Mucosa of descending colon (tissue), 3 donors: ENCODE measurements around the gene RBM19. TPM values are rescaled to one million over a fixed set of nuclear protein-coding genes. Genes with fewer than 3 reads are reported as not detected.
"Not testable (repeated sequence)": the region's sequence is repeated elsewhere in the genome, so short reads cannot be mapped to it uniquely, and the experiment has no call there.

ENCODE experiments used
- ATAC-seq: fragments of 200-7000 bp; cut with Tn5 transposase; one replicate; pipeline ENCODE4 v1.9.1; 2020; ENCODE audit warnings: mild to moderate bottlenecking, moderate library complexity
- DNase-seq, 3 donors: peaks; one replicate each; pipeline ENCODE4 v3.0.0-alpha.2; 2020
- H3K36me3 ChIP-seq: fragments of 200-600 bp; one replicate; pipeline ENCODE4 v1.8.0; 2021; ENCODE audit warnings: low read depth, mild to moderate bottlenecking
- H3K4me1 ChIP-seq: fragments of 200-600 bp; one replicate; pipeline ENCODE4 v1.8.0; 2021; ENCODE audit warnings: low read depth, mild to moderate bottlenecking
- H3K4me3 ChIP-seq: fragments of 200-600 bp; one replicate; pipeline ENCODE4 v1.8.0; 2021; ENCODE audit warnings: mild to moderate bottlenecking
- H3K9me3 ChIP-seq: fragments of 200-600 bp; one replicate; pipeline ENCODE4 v1.8.0; 2021; ENCODE audit warnings: mild to moderate bottlenecking
- intact Hi-C, 2 donors: fragments of 100-400 bp; cut with DNase I in 1 of 2; cut with micrococcal nuclease in 1 of 2; formaldehyde crosslinking; loops; one replicate each; pipeline versions ENCODE4 v1.11.0 to v1.11.1; 2022; cut with DNase I, micrococcal nuclease
- total RNA-seq, 3 donors: library from RNA; stranded (reverse); fragmentation: NEBNext Ultra II Directional in 2 of 3; extraction: Animal tissue kit (Norgen Biotek cat#: 25700) in 2 of 3; gene quantifications; one replicate each; pipeline versions ENCODE4 v1.2.1 to v1.2.4, GENCODE V29; 2021 to 2023
- TF ChIP-seq, protein P1 (sequence below): fragments of 200-600 bp; IDR thresholded peaks from one replicate; pipeline ENCODE4 v1.8.0; 2022; ENCODE audit warnings: antibody characterized with exemption, mild to moderate bottlenecking
- donor health status: DM: no; HTN: no; CAD: no; lungs with moderate emphysema.
- donor health status: DM: no; HTN: no; CAD: no.
- donor health status: DM: no; HTN: yes; CAD: no.

Gene RBM19
- total RNA-seq, 3 donors from 2014 or later = 22.5 to 38.4 (median 32.9) TPM

GRCh38 chr12:113818283-113818682 lies 147.8 kb downstream of the RBM19 start:
- TF ChIP-seq, protein P1, sequence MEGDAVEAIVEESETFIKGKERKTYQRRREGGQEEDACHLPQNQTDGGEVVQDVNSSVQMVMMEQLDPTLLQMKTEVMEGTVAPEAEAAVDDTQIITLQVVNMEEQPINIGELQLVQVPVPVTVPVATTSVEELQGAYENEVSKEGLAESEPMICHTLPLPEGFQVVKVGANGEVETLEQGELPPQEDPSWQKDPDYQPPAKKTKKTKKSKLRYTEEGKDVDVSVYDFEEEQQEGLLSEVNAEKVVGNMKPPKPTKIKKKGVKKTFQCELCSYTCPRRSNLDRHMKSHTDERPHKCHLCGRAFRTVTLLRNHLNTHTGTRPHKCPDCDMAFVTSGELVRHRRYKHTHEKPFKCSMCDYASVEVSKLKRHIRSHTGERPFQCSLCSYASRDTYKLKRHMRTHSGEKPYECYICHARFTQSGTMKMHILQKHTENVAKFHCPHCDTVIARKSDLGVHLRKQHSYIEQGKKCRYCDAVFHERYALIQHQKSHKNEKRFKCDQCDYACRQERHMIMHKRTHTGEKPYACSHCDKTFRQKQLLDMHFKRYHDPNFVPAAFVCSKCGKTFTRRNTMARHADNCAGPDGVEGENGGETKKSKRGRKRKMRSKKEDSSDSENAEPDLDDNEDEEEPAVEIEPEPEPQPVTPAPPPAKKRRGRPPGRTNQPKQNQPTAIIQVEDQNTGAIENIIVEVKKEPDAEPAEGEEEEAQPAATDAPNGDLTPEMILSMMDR = no peak
- Histone ChIP-seq H3K36me3 (no peaks in the 10 kb centered on the region), H3K4me1 (no peaks in the 10 kb centered on the region), H3K4me3 (no peak overlapping the region), H3K9me3 (no peaks in the 10 kb centered on the region)
- DNase-seq (no peak), ATAC-seq (no peak)
- intact Hi-C loops = no loop called here

DNA sequence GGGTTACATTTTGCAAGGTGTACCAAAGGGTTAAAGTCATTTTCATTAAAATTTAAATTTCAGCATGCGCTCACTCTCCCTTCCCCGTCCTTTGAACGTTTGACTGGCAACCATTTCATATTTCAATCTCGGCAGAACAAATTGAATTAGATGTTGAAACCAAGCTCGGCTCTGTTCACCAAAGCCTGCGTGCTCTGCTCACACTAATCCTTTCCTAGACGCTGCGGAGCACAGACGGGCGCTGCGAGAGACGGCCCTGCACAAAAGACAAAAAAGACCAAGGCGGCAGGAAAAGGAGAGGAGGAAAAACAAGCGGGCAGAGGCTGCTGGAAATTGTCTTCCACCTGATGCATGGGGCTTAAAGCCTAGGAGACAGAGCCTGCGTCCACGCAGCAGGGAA lies 149.3 kb downstream of the RBM19 start:
- no peaks in the 10 kb centered on the region for H3K4me1 ChIP-seq
- DNase-seq (no peak), ATAC-seq (no peak)
- H3K36me3 ChIP-seq = no peaks in the 10 kb centered on the region
- H3K4me3 ChIP-seq = no peak overlapping the region
- TF ChIP-seq, protein P1 = no peak
- no peaks in the 10 kb centered on the region for H3K9me3 ChIP-seq
- intact Hi-C loops = no loop called here

DNA sequence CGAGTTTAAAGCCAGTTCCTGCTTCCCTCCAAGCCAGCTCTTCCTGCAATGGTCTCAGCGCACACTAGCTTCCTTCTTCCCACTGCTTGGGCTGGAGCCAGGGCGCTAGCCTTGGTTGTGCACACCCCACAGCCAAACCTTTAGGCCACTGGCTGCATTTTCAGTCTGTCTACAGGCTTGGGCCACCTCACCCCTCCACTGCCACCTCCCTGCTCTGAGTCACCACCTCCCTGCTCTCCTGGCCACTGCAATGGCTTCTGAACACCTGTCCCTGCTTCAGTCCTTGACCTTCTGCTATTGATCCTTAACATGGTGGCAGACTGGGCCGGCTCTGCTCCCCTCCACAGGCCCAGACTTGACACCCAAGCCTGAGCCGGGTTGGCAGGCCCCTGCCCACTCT lies 151.1 kb downstream of the RBM19 start:
- intact Hi-C loops = no loop called here
- H3K4me1 ChIP-seq = no peaks in the 10 kb centered on the region
- H3K36me3 ChIP-seq = no peaks in the 10 kb centered on the region
- no peak for DNase-seq
- no peaks in the 10 kb centered on the region for H3K9me3 ChIP-seq
- no peak overlapping the region for H3K4me3 ChIP-seq
- TF ChIP-seq, protein P1 = no peak
- ATAC-seq = peak; percentile 25

DNA sequence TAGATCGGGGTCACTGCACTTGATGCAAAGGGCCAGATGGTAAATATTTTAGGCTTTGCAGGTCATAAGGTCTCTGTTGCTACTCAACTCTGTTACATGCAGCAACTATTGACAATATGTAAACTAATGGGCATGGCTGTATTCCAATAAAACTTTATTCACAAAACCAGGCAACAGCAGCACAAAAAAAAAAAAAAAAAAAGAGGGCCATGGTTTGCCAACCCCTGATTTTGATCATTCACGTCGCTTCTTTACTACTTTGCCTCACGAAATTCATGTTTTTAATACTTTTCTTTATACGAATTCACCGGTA lies 152.9 kb downstream of the RBM19 start:
- no peak for DNase-seq
- ATAC-seq = no peak
- intact Hi-C loops = no loop called here
- H3K9me3 ChIP-seq = no peaks in the 10 kb centered on the region
- H3K36me3 ChIP-seq = no peaks in the 10 kb centered on the region
- H3K4me1 ChIP-seq = no peaks in the 10 kb centered on the region
- no peak overlapping the region for H3K4me3 ChIP-seq
- TF ChIP-seq, protein P1 = no peak

DNA sequence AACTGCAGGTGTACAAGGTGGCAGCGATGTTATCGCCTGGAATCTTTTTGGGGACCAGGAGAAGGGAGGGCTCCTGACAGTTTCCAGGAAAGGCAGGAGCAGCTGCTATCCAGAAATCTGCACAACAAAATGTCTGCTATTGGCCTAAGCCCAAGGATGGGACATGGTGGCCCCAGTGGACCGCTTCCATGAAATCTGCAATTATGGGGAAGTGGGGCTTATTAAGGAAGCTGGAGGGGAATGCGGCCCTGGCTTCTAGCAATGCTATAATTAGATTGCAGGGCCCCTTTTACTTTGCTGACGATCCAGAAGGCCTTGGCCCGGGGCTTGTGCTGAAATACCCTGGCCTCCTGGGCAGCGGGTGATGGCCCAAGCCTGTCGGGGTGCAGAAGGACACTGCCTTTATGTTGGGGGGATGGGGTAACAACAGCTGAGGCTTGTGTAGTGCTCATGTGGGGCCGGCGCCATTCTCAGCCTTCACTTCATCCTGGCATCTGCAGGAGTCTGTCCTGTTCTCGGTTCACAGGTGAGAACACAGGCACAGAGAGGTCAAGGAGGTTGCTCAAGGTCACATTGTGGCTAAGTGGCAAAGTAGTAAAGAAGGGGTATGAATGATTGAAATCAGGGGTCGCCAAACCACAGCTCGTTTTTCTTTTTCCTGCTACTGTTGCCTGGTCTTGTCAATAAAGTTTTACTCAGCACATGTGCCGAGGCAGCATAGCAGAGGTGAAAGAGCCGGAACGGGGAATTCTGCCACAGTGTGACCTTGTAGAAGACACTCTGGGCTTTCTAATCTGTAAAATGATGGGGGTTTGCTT lies 153.5 kb downstream of the RBM19 start:
- no peaks in the 10 kb centered on the region for H3K36me3 ChIP-seq
- H3K9me3 ChIP-seq = no peaks in the 10 kb centered on the region
- no peaks in the 10 kb centered on the region for H3K4me1 ChIP-seq
- DNase-seq = no peak
- intact Hi-C loops = no loop called here
- H3K4me3 ChIP-seq = no peak overlapping the region
- TF ChIP-seq, protein P1 = no peak
- no peak for ATAC-seq

DNA sequence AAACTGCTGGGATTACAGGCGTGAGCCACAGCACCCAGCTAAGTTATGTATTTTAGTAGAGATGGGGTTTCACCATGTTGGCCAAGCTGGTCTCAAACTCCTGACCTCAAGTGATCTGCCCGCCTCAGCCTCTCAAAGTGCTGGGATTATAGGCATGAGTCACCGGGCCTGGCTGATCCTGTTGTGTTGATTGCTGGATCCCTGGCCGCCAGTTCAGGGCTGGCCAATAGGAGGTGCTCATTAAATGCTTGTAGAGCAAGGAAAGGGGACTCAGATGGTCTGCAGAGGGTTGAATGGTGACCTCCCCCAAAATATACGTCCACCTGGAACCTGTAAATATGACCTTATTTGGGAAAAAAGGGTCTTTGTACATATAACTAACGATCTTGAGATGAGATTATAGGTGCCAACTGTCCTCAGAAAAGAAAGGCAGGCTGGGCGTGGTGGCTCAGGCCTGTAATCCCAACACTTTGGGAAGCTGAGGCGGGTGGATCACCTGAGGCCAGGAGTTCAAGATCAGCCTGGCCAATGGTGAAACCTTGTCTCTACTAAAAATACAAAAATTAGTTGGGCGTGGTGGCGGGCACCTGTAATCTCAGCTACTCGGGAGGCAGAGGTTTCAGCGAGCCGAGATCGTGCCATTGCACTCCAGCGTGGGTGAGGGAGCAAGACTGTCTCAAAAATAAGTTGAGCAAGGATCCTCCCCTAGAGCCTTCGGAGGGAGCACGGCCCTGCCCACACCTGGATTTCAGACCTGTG lies 156.5 kb downstream of the RBM19 start:
- ATAC-seq, H3K36me3 ChIP-seq: not testable (repeated sequence)

More for the DNA sequence above, 156.5 kb downstream of the RBM19 start:
- H3K9me3 ChIP-seq, DNase-seq, intact Hi-C loops, H3K4me1 ChIP-seq, H3K4me3 ChIP-seq: not testable (repeated sequence)
